Hepatocyte (in vitro differentiated cells): ENCODE measurements around the gene GPRIN3.

ENCODE experiments used
- EZH2 ChIP-seq: fragments of 200-600 bp; sonication (generic); IDR thresholded peaks from 2 replicates; pipeline ENCODE4 v1.6.1; 2016; ENCODE audit warnings: antibody characterized with exemption, mild to moderate bottlenecking, borderline replicate concordance
- TF ChIP-seq, protein P1 (sequence below): fragments of 200-600 bp; sonication (generic); IDR thresholded peaks from 2 replicates; pipeline ENCODE4 v1.5.1; 2016; ENCODE audit warnings: antibody characterized with exemption, mild to moderate bottlenecking; ENCODE audit not compliant: poor library complexity

DNA sequence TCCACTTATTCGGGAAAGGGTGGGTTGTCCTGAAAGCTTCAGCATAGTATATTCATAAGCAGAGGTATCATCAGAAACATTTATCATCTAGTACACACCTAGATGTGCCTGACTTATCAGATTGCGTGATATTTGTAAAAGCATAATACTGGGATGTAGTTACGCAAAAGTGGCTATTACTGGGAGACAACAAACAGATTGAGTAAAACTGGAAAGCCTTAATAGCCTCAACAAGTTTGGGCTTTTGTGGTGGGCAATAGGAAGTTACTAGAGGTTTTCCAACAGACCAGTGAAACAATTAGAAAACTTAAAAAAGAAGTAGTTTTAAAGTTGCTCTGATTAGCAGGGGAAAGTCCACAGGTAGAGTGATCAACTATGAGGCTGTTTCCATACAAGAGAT is 39.8 kb downstream of the GPRIN3 start:
- TF ChIP-seq, protein P1, sequence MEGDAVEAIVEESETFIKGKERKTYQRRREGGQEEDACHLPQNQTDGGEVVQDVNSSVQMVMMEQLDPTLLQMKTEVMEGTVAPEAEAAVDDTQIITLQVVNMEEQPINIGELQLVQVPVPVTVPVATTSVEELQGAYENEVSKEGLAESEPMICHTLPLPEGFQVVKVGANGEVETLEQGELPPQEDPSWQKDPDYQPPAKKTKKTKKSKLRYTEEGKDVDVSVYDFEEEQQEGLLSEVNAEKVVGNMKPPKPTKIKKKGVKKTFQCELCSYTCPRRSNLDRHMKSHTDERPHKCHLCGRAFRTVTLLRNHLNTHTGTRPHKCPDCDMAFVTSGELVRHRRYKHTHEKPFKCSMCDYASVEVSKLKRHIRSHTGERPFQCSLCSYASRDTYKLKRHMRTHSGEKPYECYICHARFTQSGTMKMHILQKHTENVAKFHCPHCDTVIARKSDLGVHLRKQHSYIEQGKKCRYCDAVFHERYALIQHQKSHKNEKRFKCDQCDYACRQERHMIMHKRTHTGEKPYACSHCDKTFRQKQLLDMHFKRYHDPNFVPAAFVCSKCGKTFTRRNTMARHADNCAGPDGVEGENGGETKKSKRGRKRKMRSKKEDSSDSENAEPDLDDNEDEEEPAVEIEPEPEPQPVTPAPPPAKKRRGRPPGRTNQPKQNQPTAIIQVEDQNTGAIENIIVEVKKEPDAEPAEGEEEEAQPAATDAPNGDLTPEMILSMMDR, result no peak
- no peak for TF ChIP-seq EZH2
